HG02623 (cell line): ENCODE measurements around the gene GTF2A1L.
"Not testable (repeated sequence)": the region's sequence is repeated elsewhere in the genome, so short reads cannot be mapped to it uniquely, and the experiment has no call there.

Experiments used
- ATAC-seq: cut with Tn5 transposase; IDR thresholded peaks from one replicate; pipeline ENCODE4 v1.9.1; 2021; ENCODE audit warnings: moderate library complexity; ENCODE audit not compliant: unreplicated experiment

GTF2A1L gene, protein sequence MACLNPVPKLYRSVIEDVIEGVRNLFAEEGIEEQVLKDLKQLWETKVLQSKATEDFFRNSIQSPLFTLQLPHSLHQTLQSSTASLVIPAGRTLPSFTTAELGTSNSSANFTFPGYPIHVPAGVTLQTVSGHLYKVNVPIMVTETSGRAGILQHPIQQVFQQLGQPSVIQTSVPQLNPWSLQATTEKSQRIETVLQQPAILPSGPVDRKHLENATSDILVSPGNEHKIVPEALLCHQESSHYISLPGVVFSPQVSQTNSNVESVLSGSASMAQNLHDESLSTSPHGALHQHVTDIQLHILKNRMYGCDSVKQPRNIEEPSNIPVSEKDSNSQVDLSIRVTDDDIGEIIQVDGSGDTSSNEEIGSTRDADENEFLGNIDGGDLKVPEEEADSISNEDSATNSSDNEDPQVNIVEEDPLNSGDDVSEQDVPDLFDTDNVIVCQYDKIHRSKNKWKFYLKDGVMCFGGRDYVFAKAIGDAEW

DNA sequence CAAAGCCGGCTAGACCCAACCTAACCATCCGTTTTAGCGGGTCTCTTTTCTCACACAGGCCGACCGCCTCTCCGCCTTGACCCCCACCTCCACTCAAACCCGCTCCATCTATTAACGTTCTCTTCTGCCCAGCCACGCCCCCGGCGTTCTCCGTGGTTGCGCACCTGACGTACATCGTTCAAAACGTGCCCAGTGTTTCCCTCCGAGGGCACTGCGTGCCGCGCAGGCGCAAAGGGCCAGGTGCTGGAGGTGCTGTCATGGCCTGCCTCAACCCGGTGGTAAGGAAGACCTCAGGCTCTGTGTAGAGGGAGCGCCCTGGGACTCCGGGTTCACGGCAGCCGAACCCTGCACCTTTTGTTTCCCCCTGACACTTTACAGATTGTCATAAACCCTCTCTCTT lies at the start of gene GTF2A1L:
GTF2A1L (plus strand) TSS at position 239 of the 400 bp plus-strand sequence; CDS start at position 258, 19 bp downstream.
- ATAC-seq = no peak

DNA sequence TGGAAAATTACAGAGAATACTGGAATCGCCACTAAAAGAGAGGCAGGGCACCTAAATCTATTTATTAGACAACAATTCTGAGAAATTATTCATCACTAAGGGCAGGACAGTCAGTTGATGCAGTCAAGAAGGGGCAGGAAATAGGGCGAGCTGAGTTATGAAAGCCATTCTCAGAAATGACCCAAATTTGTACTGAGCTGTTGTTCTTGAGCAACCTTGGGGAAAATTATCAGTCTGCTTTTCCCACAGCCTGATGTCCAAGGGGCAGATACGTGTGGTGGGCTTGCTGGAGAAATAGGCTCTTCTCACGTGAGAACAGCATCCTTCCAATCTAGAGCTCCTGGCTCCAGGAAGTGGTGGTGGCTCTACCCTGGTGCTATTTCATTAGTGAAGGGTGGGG lies 49.1 kb upstream of the GTF2A1L start:
- ATAC-seq = no peak

- ATAC-seq = no peak
These were observed 48.2 kb upstream of the GTF2A1L start for GRCh38 chr2:48569433-48569832.

DNA sequence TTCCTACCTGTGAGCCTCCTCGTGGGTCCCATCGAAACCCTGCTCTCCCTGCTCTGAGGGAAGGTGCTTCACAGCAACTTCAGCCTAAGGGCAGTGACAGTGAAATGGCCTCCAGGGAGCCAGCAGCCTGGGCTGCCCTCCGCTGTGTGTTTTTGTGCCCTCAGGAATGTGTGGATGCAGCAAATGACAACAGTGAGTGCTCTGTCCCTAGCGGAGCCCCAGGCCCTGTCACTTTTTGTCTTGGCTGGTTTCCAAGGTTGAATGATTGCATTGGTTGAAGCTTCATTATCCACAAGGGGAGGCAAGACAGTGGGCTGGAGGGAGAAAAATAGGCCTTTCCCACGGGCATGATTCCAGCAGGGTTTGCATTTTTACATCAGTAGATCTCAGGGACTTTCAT lies 44.8 kb upstream of the GTF2A1L start:
- ATAC-seq = no peak

- no peak for ATAC-seq
These were observed 43.0 kb upstream of the GTF2A1L start for GRCh38 chr2:48574353-48575287.

- no peak for ATAC-seq
These were observed 39.3 kb upstream of the GTF2A1L start for GRCh38 chr2:48578313-48578712.

DNA sequence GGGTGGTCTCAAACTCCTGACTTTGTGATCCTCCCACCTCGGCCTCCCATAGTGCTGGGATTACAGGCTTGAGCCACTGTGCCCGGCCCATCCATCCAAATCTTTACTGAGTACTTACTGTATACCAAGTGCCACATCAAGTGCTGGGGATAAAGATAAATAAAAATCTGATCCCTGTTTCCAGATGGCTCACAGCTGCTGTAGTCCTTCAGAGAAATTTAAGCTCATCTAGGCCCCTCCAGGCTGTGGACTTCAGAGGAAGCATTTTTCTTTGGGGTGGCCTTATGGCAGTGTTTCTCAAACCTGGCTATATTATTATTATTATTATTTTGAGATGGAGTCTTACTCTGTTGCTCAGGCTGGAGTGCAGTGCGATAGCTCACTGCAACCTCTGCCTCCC lies 33.7 kb upstream of the GTF2A1L start:
- ATAC-seq = no peak

GRCh38 chr2:48584551-48584950 lies 33.1 kb upstream of the GTF2A1L start:
- no peak for ATAC-seq

GRCh38 chr2:48586433-48586832 lies 31.2 kb upstream of the GTF2A1L start:
- no peak for ATAC-seq

DNA sequence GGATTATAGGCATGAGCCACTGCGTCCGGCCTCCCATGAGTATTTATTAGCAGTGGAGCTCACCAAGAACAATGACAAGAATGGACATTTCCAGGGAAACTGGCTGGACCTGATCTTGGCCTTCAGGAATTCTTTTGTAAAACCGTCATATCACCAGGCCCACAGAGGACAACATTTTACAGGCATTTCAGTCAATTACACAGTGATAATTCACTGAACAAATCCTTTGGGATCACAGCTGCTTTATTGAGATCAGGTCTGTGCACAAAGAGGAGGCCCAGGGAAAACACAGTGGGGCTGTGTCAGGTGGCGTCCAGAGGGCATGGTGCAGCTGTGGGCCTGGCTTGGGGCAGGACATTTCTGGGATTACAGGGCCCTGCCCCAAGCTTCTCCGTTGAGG lies 30.1 kb upstream of the GTF2A1L start:
- ATAC-seq = no peak

- no peak for ATAC-seq
These were observed 29.7 kb upstream of the GTF2A1L start for GRCh38 chr2:48587961-48588360.

- ATAC-seq = no peak
These were observed 28.9 kb upstream of the GTF2A1L start for GRCh38 chr2:48588745-48589144.

DNA sequence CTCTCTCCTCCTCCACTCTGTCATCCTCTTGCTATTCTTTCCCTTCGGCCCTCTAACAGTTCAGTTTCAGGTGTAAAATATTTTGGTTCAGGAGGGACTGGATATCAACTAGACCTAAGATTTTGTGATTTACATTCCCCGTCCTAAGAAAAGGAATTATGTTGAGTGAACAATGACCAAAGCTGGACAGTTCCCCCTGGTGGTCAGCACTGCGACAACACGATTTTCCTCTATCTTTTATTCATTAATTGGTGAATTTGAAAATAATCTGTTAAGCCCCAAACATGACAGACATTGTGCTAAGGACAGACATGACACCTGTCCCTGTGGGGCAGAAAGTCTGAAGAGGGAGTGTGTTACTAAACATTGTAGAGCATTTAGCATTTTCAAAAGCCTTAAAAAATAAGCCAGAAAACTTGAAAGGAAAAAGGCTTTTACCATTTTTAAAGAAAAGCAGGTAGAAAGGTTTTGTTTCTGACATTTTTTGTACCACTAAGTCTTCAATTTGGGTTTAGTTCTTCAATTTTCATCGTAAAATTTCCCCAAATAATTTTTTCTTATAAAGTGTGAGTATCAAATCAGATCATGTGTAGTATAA lies 28.4 kb upstream of the GTF2A1L start:
- no peak for ATAC-seq

DNA sequence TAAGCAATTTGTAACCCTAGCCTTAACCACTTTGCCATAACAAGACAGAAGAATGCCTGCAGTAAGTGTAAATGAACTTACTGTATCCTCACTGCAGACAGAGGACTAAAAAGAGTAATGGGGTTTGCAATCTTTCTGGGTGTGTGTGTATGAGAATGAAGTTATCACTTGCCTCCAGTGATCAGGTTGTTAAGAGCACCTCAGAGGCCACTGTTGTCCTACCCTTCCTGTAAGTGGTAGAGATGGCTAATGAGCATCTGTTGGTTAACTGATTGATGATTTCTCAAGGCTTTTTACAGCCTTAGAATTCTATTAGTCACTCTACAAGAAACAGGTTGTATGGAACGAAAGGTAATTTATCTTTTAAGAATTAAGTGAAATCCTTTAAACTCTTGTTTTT lies 27.6 kb upstream of the GTF2A1L start:
- ATAC-seq = no peak

DNA sequence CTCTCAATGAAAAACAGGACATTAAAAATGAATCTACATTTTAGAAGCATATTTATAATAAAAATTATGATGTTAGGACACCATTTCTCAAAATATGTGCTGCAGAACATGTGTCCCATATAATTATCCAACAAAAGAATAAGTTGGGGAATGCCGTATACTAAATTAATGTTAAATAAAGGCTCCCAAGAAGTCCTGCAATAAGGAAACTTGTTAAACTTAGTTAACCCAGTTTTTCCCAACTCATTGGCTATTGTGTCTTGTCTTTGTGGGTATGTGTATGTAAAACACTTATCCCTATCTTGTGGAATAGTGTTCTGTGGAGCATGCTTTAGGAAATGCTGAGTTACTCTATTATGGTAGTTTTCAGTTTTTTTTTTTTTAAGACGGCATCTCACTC lies 25.6 kb upstream of the GTF2A1L start:
- ATAC-seq = no peak

DNA sequence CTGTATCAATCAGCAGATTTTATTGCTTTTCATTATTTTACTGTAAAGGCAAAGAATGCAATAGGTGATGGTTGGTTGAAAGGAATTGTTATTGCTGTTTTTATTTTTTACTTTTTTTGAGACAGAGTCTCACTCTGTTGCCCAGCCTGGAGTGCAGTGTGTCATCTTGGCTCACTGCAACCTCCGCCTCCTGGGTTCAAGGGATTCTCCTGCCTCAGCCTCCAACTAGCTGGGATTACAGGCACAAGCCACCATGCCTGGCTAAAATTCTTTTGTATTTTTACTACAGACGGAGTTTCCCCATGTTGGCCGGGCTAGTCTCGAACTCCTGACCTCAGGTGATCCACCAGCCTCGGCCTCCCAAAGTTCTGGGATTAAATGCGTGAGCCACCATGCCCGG lies 20.9 kb upstream of the GTF2A1L start:
- ATAC-seq = not testable (repeated sequence)

DNA sequence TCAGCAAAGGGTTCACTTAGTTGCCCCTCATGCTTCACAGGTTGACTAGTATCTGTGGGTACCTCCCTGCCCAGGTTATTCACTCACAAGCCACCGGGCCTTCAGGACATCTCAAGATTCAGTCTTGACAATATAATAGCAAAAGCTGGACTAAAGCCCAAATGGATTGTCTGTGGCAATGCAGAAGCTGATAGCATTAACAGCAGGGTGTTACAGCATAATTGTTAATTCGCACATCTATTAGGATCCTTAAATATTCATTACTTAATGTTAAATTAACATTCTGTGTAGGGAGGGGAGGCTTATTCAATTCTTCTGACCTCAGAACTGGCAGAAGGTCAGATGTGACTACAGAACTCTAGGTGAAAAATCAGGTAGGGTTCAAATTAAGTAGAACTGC lies 20.2 kb upstream of the GTF2A1L start:
- no peak for ATAC-seq

- ATAC-seq = no peak
These were observed 17.3 kb upstream of the GTF2A1L start for GRCh38 chr2:48600204-48600813.

DNA sequence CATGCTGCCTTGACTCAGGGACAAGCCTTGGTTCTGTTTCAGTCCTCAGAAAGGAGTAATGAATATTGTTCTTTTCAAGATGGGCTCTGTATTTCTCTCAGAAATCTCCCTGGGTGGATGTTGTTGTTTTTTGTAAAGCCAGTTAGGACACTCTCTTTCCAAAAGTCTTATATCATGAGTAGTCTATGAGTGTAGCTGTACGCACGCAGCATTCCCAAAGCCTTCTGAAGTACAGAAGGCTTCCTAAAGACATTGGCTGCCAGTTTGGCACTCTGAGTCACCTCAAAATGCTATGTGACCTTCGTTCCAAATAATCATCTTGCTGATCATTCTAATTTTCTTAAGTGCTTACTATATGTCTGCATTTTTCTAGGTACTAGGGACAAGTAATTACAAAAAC lies 16.7 kb upstream of the GTF2A1L start:
- ATAC-seq = no peak

GRCh38 chr2:48601349-48601748 lies 16.3 kb upstream of the GTF2A1L start:
- ATAC-seq = peak; percentile 46
